K562 (cell line): ENCODE measurements around the gene LRRC27. TPM values are rescaled to one million over a fixed set of nuclear protein-coding genes. Genes with fewer than 3 reads are reported as not detected.

Experiments used
- ATAC-seq: fragments of 200-7000 bp; cut with Tn5 transposase; 3 replicates; pipeline ENCODE4 v1.9.1; 2020; ENCODE audit warnings: moderate library complexity
- BruUV-seq: library from RNA; stranded (reverse); fragments of 400-500 nt; replicated peaks from 2 replicates; lab custom pipeline; 2021; lab: Mats Ljungman, UMichigan
- CTCF ChIA-PET: fragments of 300-600 bp; formaldehyde crosslinking; extraction: SDS; loops from one replicate; lab custom pipeline; 2021; ENCODE audit warnings: low intra/inter-chr PET ratio; lab: Yijun Ruan, JAX
- POLR2A ChIA-PET: fragments of 300-600, 350-650 bp; sonication (Branson Sonifier 250); formaldehyde crosslinking; extraction: SDS; loops from one replicate; lab custom pipeline; 2021; ENCODE audit warnings: antibody characterized with exemption, inconsistent platforms; lab: Yijun Ruan, JAX
- DNase-seq, 4 experiments: peaks; one replicate each; pipeline versions ENCODE4 v3.0.0 to v3.0.0-alpha.2; 2011 to 2018; ENCODE audit warnings: low spot score in 3 of 4, mixed read lengths in 3 of 4; ENCODE audit errors: extremely low read depth in 1 of 4
- FAIRE-seq: peaks from 2 replicates; lab custom pipeline; 2011; peaks lifted over from hg19 to GRCh38; lab: Jason Lieb, UNC
- H2AFZ ChIP-seq: 2 replicates; pipeline ENCODE4 v1.6.0; 2011; ENCODE audit warnings: low read depth, low read length, control low read depth, inconsistent platforms
- H3K27ac ChIP-seq: fragments of 200-600 bp; 3 replicates; pipeline ENCODE4 v1.8.0; 2011; ENCODE audit warnings: low read depth, mild to moderate bottlenecking, control low read depth, inconsistent platforms, low read length, moderate library complexity, mixed read lengths; ENCODE audit errors: extremely low read depth
- H3K27me3 ChIP-seq, 2 experiments: fragments of 300-600 bp in 1 of 2; 2 replicates in 1 of 2; 3 replicates in 1 of 2; pipeline versions ENCODE4 v1.6.0 to v1.8.0; 2011; ENCODE audit warnings: inconsistent platforms in 2 of 2, low read length in 2 of 2, mild to moderate bottlenecking in 1 of 2, mixed read lengths in 1 of 2, moderate library complexity in 1 of 2; ENCODE audit not compliant: control insufficient read depth in 2 of 2, insufficient read depth in 2 of 2
- H3K36me3 ChIP-seq: fragments of 300-600 bp; 3 replicates; pipeline ENCODE4 v1.8.0; 2011; ENCODE audit warnings: mild to moderate bottlenecking, low read length, inconsistent platforms; ENCODE audit not compliant: control insufficient read depth, insufficient read depth
- H3K4me1 ChIP-seq, 2 experiments: fragments of 200-600 bp in 1 of 2; replicated peaks in 1 of 2; 2 replicates in 1 of 2; 3 replicates in 1 of 2; pipeline versions ENCODE4 v1.5.1 to v1.8.0; 2011; ENCODE audit warnings: inconsistent platforms in 2 of 2, low read length in 2 of 2, mild to moderate bottlenecking in 1 of 2, mixed read lengths in 1 of 2, moderate library complexity in 1 of 2; ENCODE audit not compliant: control insufficient read depth in 2 of 2, insufficient read depth in 2 of 2
- H3K4me2 ChIP-seq: 2 replicates; pipeline ENCODE4 v1.6.1; 2011; ENCODE audit warnings: low read length, control low read depth, inconsistent platforms, mixed read lengths; ENCODE audit not compliant: insufficient read depth
- H3K4me3 ChIP-seq: fragments of 200-600 bp; sonication (generic), shearing (Covaris generic); 2 replicates; pipeline ENCODE4 v1.5.1; 2016; ENCODE audit warnings: control low read depth, inconsistent platforms
- H3K79me2 ChIP-seq: fragments of 200-600 bp; 3 replicates; pipeline ENCODE4 v1.8.0; 2011; ENCODE audit warnings: low read length, inconsistent platforms; ENCODE audit not compliant: control insufficient read depth, insufficient read depth
- H3K9ac ChIP-seq, 2 experiments: 2 replicates each; pipeline versions ENCODE4 v1.6.0 to v1.6.1; 2011; ENCODE audit warnings: low read depth in 2 of 2, low read length in 2 of 2, control low read depth in 1 of 2, inconsistent platforms in 1 of 2, mild to moderate bottlenecking in 1 of 2, mixed read lengths in 1 of 2; ENCODE audit not compliant: insufficient read depth in 1 of 2
- H3K9me1 ChIP-seq: one replicate; pipeline ENCODE4 v1.6.0; 2011; ENCODE audit warnings: inconsistent platforms, mild to moderate bottlenecking, low read length, moderate library complexity; ENCODE audit not compliant: control insufficient read depth, insufficient read depth
- H3K9me3 ChIP-seq: replicated peaks from 2 replicates; pipeline ENCODE4 v1.5.1; 2011; ENCODE audit warnings: low read depth, low read length, inconsistent platforms; ENCODE audit not compliant: control insufficient read depth, insufficient read depth
- H4K20me1 ChIP-seq: replicated peaks from 2 replicates; pipeline ENCODE4 v1.6.1; 2011; ENCODE audit warnings: low read length, inconsistent platforms, mixed read lengths; ENCODE audit not compliant: control insufficient read depth, insufficient read depth
- CCAR2 ChIP-seq: fragments of 200-400 bp; formaldehyde crosslinking; IDR thresholded peaks from 2 replicates; pipeline ENCODE4 v1.6.1; 2017; ENCODE audit warnings: mild to moderate bottlenecking, low read depth, low read length
- ETV6 ChIP-seq, 3 experiments: fragments of 150-350 bp in 1 of 3; sonication (generic) in 1 of 3; formaldehyde crosslinking in 1 of 3; IDR thresholded peaks; 2 replicates each; pipeline versions ENCODE4 v1.6.1 to v1.8.0; 2014 to 2022; ENCODE audit warnings: borderline replicate concordance in 2 of 3, low read depth in 2 of 3, antibody characterized with exemption in 1 of 3, low read length in 1 of 3, mild to moderate bottlenecking in 1 of 3, missing genetic modification reagents in 1 of 3
- HNRNPL ChIP-seq: fragments of 200-400 bp; formaldehyde crosslinking; IDR thresholded peaks from 2 replicates; pipeline ENCODE4 v1.6.1; 2017; ENCODE audit warnings: low read depth, mild to moderate bottlenecking, low read length
- NBN ChIP-seq: fragments of 450-650 bp; IDR thresholded peaks from 2 replicates; pipeline ENCODE4 v1.6.1; 2016; ENCODE audit warnings: low read depth, mild to moderate bottlenecking
- NR2C2 ChIP-seq, 2 experiments: fragments of 200-800 bp in 1 of 2; sonication (Bioruptor generic) in 1 of 2; sonication (generic) in 1 of 2; formaldehyde crosslinking in 1 of 2; IDR thresholded peaks; 2 replicates each; pipeline versions ENCODE4 v1.6.1 to v1.8.0; 2016 to 2022; ENCODE audit warnings: mild to moderate bottlenecking in 1 of 2, missing compliant biosample characterization in 1 of 2, missing genetic modification characterization in 1 of 2, missing genetic modification reagents in 1 of 2
- NR2F6 ChIP-seq: fragments of 450-650 bp; formaldehyde crosslinking; IDR thresholded peaks from 2 replicates; pipeline ENCODE4 v1.4.0; 2020; ENCODE audit warnings: mild to moderate bottlenecking
- PHB ChIP-seq: fragments of 250-450 bp; sonication (Bioruptor Pico); IDR thresholded peaks from 2 replicates; pipeline ENCODE4 v1.5.0; 2021
- SMAD3 ChIP-seq: fragments of 450-650 bp; formaldehyde crosslinking; conservative IDR thresholded peaks from 2 replicates; pipeline ENCODE4 v1.4.0; 2020; ENCODE audit warnings: mild to moderate bottlenecking
- TBL1XR1 ChIP-seq, 2 experiments: IDR thresholded peaks; 2 replicates each; pipeline ENCODE4 v1.6.1; 2012; ENCODE audit warnings: improper control_type of control experiment in 2 of 2, low read length in 2 of 2, mild to moderate bottlenecking in 1 of 2
- U2AF2 ChIP-seq: fragments of 200-400 bp; formaldehyde crosslinking; optimal IDR thresholded peaks from 2 replicates; pipeline ENCODE3; 2017; ENCODE audit warnings: low read depth, mild to moderate bottlenecking, low read length
- XRCC5 ChIP-seq: fragments of 200-400 bp; formaldehyde crosslinking; IDR thresholded peaks from 2 replicates; pipeline ENCODE4 v1.6.1; 2017; ENCODE audit warnings: low read depth, mild to moderate bottlenecking, low read length
- ZFP1 ChIP-seq: fragments of 450-650 bp; formaldehyde crosslinking; IDR thresholded peaks from 2 replicates; pipeline ENCODE4 v1.4.0; 2020; ENCODE audit warnings: mild to moderate bottlenecking, mixed read lengths
- ZKSCAN8 ChIP-seq: fragments of 200-800 bp; sonication (Bioruptor generic); IDR thresholded peaks from 2 replicates; pipeline ENCODE4 v1.6.1; 2016; ENCODE audit warnings: missing genetic modification characterization, missing compliant biosample characterization
- ZNF197 ChIP-seq: fragments of 200-800 bp; sonication (Bioruptor generic); IDR thresholded peaks from 2 replicates; pipeline ENCODE4 v1.6.1; 2016; ENCODE audit warnings: low read depth, missing genetic modification characterization, missing compliant biosample characterization
- ZNF830 ChIP-seq: fragments of 250-450 bp; sonication (Bioruptor Pico); IDR thresholded peaks from 2 replicates; pipeline ENCODE4 v1.5.0; 2021; ENCODE audit warnings: mild to moderate bottlenecking
- WGBS: fragments of 100-300 bp; shearing (Covaris generic); methylation state at CpG from one replicate; pipeline ENCODE4 v1.1.6; 2016; ENCODE audit warnings: low coverage, mixed read lengths; ENCODE audit not compliant: insufficient coverage; ENCODE audit errors: missing lambda C conversion rate; 5-methylcytosine and 5-hydroxymethylcytosine counted together
- in situ Hi-C: fragments of 300-500 bp; cut with MboI; formaldehyde crosslinking; loops from 4 replicates; pipeline ENCODE4 v1.15.0; 2018; ENCODE audit warnings: inconsistent platforms, mixed read lengths
- intact Hi-C: fragments of 100-400 bp; cut with micrococcal nuclease; formaldehyde crosslinking; loops from 2 replicates; pipeline ENCODE4 v1.14.2; 2022
- polyA plus RNA-seq, 8 experiments: library from polyadenylated mRNA; depleted of rRNA in 4 of 8; stranded (reverse) in 5 of 8; unstranded in 3 of 8; fragments of >200 nt; fragmentation: Nextera tagmentation in 2 of 8; fragmentation: Illumina TruSeq in 1 of 8; extraction: Ambion mirVana in 2 of 8; extraction: Trizol in 1 of 8; gene quantifications; 2 replicates each; pipeline versions ENCODE4 v1.2.1 to v1.2.3, GENCODE V29; 2011 to 2014; ENCODE audit warnings: inconsistent platforms in 1 of 8, missing spikeins in 1 of 8
- total RNA-seq, 7 experiments: library from RNA; depleted of rRNA in 6 of 7; stranded (reverse); fragments of >200 nt in 6 of 7; fragmentation: Illumina TruSeq in 2 of 7; extraction: Trizol in 2 of 7; gene quantifications; 2 replicates each; pipeline versions ENCODE4 v1.2.1 to v1.2.3, GENCODE V29; 2011 to 2021; ENCODE audit warnings: low replicate concordance in 1 of 7
- TF ChIP-seq, protein P1 (sequence below): fragments of 450-650 bp; conservative IDR thresholded peaks from 2 replicates; pipeline ENCODE4 v1.6.1; 2016; ENCODE audit warnings: missing genetic modification characterization, low read depth, mild to moderate bottlenecking, control low read depth, missing compliant biosample characterization
- TF ChIP-seq, protein P2 (sequence below): fragments of 450-650 bp; IDR thresholded peaks from 2 replicates; pipeline ENCODE4 v1.6.1; 2016; ENCODE audit warnings: antibody characterized with exemption
- TF ChIP-seq, protein P3 (sequence below): sonication (generic); formaldehyde crosslinking; IDR thresholded peaks from 2 replicates; pipeline ENCODE4 v1.8.1; 2023; ENCODE audit warnings: mild to moderate bottlenecking, missing genetic modification reagents, moderate library complexity

LRRC27 gene
- total and polyA plus RNA-seq, 9 of the 15 experiments (the other 6 are each of a cell fraction or from before 2014, with no cell fraction given) = 0.10 to 2.7 (median 1.4) TPM

DNA sequence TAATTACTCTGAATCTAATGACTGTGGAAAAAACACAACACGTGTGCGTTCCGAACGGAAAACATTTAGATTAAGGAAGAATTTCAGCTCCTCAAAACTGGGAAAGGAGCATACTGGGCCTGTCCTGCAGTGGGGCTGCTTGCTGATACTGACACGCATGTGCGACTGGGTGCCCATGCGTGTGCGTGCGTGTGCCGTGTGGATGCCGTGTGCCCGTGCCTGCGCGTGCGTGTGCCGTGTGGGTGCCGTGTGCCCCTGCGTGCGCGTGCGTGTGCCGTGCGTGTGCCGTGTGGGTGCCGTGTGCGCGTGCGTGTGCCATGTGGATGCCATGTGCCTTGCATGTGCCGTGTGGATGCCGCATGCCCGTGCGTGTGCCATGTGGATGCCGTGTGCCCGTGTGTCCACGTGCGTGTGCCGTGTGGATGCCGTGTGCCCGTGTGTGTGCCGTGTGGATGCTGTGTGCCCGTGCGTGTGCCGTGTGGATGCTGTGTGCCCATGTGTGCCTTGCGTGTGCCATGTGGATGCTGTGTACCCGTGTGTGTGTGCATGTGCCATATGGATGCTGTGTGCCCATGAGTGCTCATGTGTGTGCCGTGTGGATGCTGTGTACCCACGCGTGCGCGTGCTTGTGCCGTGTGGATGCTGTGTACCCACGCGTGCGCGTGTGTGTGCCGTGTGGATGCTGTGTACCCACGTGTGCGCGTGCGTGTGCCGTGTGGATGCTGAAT, 93.2 kb downstream of the LRRC27 start:
- peaks cover 18 to 48% of the 10 kb centered on the region in 2 experiments for H3K4me1 ChIP-seq
- H3K79me2 ChIP-seq = no peaks in the 10 kb centered on the region; the same call in 2 of the 3 replicates
- H3K36me3 ChIP-seq = no peaks in the 10 kb centered on the region
- CTCF ChIA-PET = no interaction called here
- ATAC-seq (no peak), FAIRE-seq (no peak), DNase-seq (no peak)
- no peak overlapping the region for H3K27ac ChIP-seq
- H4K20me1 ChIP-seq = no peaks in the 10 kb centered on the region
- no peak overlapping the region; a peak in 1 of 4 replicates for H3K9ac ChIP-seq
- H3K4me3 ChIP-seq = no peak overlapping the region
- 83% methylated on average over 30 of the region's 61 CpGs for WGBS
- POLR2A ChIA-PET = interaction anchor here (1.2 kb wide), 1 partner anchor 19 kb away, joined by 3 read pairs; no protein-coding TSS in a partner anchor
- H3K4me2 ChIP-seq = no peak overlapping the region
- H3K9me3 ChIP-seq = no peaks in the 10 kb centered on the region
- no peaks in the 10 kb centered on the region for H3K27me3 ChIP-seq
- H3K9me1 ChIP-seq = no peaks in the 10 kb centered on the region
- no TSS peak for BruUV-seq
- in situ Hi-C loops (no loop called here), intact Hi-C loops (no loop called here)
- H2AFZ ChIP-seq = no peak overlapping the region
- TF ChIP-seq XRCC5 (no peak), NR2F6 (no peak), TBL1XR1 (IDR thresholded peaks at IDR 0.05; ENCODE audit: low read length in 2 of 2) (no peak), HNRNPL (no peak), CCAR2 (no peak), ETV6 (IDR thresholded peaks at IDR 0.05; ENCODE audit: borderline replicate concordance in 1 of 2, low read depth in 2 of 2, low read length in 1 of 2) (no peak), ETV6 (CRISPR knock-in tag; IDR thresholded peaks at IDR 0.05; ENCODE audit: borderline replicate concordance) (no peak), PHB (CRISPR knock-in tag) (no peak), ZFP1 (CRISPR knock-in tag) (no peak), NBN (no peak), U2AF2 (no peak), ZNF197 (no peak), NR2C2 (CRISPR knock-in tag; IDR thresholded peaks at IDR 0.05) (no peak), NR2C2 (tag; IDR thresholded peaks at IDR 0.05) (no peak), ZKSCAN8 (CRISPR knock-in tag) (no peak), ZNF830 (CRISPR knock-in tag) (no peak), SMAD3 (no peak)
- TF ChIP-seq, protein P1, sequence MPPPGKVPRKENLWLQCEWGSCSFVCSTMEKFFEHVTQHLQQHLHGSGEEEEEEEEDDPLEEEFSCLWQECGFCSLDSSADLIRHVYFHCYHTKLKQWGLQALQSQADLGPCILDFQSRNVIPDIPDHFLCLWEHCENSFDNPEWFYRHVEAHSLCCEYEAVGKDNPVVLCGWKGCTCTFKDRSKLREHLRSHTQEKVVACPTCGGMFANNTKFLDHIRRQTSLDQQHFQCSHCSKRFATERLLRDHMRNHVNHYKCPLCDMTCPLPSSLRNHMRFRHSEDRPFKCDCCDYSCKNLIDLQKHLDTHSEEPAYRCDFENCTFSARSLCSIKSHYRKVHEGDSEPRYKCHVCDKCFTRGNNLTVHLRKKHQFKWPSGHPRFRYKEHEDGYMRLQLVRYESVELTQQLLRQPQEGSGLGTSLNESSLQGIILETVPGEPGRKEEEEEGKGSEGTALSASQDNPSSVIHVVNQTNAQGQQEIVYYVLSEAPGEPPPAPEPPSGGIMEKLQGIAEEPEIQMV (tag) = no peak
- TF ChIP-seq, protein P2, sequence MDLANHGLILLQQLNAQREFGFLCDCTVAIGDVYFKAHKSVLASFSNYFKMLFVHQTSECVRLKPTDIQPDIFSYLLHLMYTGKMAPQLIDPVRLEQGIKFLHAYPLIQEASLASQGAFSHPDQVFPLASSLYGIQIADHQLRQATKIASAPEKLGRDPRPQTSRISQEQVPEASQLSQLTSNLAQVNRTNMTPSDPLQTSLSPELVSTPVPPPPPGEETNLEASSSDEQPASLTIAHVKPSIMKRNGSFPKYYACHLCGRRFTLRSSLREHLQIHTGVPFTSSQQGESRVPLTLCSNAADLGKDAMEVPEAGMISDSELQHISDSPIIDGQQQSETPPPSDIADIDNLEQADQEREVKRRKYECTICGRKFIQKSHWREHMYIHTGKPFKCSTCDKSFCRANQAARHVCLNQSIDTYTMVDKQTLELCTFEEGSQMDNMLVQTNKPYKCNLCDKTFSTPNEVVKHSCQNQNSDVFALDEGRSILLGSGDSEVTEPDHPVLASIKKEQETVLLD = no peak
- TF ChIP-seq, protein P3, sequence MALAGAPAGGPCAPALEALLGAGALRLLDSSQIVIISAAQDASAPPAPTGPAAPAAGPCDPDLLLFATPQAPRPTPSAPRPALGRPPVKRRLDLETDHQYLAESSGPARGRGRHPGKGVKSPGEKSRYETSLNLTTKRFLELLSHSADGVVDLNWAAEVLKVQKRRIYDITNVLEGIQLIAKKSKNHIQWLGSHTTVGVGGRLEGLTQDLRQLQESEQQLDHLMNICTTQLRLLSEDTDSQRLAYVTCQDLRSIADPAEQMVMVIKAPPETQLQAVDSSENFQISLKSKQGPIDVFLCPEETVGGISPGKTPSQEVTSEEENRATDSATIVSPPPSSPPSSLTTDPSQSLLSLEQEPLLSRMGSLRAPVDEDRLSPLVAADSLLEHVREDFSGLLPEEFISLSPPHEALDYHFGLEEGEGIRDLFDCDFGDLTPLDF (CRISPR knock-in tag) = no peak
